HAP-1 (cell line): ENCODE results near the gene SGPL1.

Experiments used
- DNase-seq, 2 experiments: peaks; one replicate each; pipeline ENCODE4 v3.0.0-alpha.2; 2016 to 2020; ENCODE audit warnings: low spot score in 2 of 2
- H3K27me3 ChIP-seq: fragments of 250-450 bp; sonication (Bioruptor Pico); 2 replicates; pipeline ENCODE4 v1.5.1; 2020; ENCODE audit warnings: low read depth, mild to moderate bottlenecking, moderate library complexity
- H3K36me3 ChIP-seq: fragments of 250-450 bp; sonication (Bioruptor Pico); replicated peaks from 2 replicates; pipeline ENCODE4 v1.5.1; 2020; ENCODE audit warnings: mild to moderate bottlenecking
- H3K4me1 ChIP-seq: fragments of 250-450 bp; sonication (Bioruptor Pico); 2 replicates; pipeline ENCODE4 v1.5.1; 2020; ENCODE audit warnings: mild to moderate bottlenecking
- H3K4me3 ChIP-seq: fragments of 250-450 bp; sonication (Bioruptor Pico); 2 replicates; pipeline ENCODE4 v1.5.1; 2020; ENCODE audit warnings: mild to moderate bottlenecking, moderate library complexity
- H3K9me3 ChIP-seq: fragments of 250-450 bp; sonication (Bioruptor Pico); 2 replicates; pipeline ENCODE4 v1.5.1; 2020; ENCODE audit warnings: mild to moderate bottlenecking, moderate library complexity
- in situ Hi-C: fragments of 300-500 bp; cut with MboI; formaldehyde crosslinking; loops from 3 replicates; pipeline ENCODE4 v1.14.3; 2020; ENCODE audit warnings: low sequenced_read_pairs, inconsistent platforms, mixed read lengths

Gene SGPL1

DNA sequence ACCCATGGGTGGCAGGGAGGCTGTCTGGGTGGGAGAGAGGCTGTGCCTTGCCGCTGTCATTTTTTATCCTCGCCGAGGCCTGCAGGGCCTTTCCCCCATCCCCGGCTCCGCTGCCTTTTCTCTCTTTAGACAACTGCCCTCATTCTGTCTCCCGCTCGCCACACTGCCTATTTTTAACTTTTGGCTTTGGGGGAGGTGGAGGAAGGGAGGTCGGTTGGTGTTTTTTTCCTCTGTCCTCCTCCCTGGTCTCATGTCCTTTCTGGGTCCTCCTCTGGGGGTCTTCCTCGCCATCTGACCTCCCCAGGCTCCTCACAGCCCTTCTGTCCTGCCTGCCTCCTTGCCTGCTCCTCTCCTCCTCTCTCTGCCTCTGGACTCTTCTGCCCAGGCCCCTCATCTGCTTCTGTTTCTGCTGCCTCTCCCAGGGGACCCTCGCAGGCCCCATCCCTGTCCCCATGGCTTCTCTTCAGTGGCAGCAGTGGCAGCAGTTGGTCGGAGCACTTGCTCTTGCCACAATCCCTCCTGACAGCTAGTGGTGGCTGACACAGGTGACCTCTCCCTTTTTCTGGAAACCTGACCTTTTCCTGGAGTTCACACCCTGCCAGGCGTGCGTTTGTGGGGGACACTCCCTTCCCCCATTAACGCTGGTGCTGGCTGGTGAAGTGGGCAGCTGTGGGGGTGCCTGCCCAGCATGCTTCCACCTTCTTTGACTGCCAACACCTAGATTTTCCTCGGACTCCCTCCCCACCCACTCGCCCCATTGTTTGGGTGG lies 92.1 kb downstream of the SGPL1 start:
- Histone ChIP-seq H3K4me3 (no peak overlapping the region), H3K27me3 (no peaks in the 10 kb centered on the region), H3K4me1 (no peaks in the 10 kb centered on the region), H3K9me3 (no peaks in the 10 kb centered on the region), H3K36me3 (no peaks in the 10 kb centered on the region)
- in situ Hi-C loops: no loop called here
- DNase-seq: no peak

DNA sequence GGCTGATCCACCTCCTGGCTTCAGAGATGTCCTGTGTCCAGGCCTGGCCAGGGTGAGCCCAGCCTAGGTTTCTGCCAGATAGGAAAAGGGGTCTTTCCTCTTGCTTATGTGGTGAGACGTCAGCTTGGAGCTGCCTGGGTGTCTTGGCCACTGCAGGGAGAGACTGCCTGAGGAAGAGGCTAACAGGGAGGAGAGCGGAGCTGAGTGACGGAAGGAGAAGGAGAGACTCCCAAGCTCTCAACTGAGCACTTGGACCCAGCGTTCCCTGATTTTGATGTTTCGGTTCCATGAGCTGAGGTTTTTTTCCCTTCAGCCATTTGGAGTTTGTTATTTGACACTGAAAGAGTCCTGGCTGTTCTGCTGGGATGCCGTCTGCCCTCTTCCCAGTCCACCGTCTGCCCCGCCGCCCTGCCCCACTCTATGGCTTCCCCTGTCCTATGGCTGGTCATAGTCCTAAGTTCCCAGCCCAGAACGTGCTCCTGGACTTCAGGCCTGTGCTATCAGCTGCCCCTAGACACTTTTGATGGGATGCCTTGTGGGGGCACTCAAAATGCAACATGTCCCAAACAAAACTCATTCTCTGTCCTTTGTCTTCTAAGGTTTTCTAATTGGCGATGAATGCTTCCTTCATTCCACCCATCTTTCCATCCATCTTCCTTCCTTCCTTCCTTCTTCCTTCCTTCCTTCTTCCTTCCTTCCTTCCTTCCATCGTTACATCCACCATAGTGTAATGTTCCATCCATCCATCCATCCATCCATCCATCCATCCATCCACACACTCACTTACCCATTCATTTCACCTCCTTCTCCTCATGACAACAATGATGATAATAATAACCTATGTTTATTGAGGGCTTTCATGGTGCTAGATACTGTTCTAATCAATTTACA lies 92.9 kb downstream of the SGPL1 start:
- Histone ChIP-seq H3K36me3 (no peaks in the 10 kb centered on the region), H3K4me1 (no peaks in the 10 kb centered on the region), H3K4me3 (no peak overlapping the region), H3K9me3 (no peaks in the 10 kb centered on the region), H3K27me3 (no peaks in the 10 kb centered on the region)
- in situ Hi-C loops: no loop called here
- DNase-seq: no peak

DNA sequence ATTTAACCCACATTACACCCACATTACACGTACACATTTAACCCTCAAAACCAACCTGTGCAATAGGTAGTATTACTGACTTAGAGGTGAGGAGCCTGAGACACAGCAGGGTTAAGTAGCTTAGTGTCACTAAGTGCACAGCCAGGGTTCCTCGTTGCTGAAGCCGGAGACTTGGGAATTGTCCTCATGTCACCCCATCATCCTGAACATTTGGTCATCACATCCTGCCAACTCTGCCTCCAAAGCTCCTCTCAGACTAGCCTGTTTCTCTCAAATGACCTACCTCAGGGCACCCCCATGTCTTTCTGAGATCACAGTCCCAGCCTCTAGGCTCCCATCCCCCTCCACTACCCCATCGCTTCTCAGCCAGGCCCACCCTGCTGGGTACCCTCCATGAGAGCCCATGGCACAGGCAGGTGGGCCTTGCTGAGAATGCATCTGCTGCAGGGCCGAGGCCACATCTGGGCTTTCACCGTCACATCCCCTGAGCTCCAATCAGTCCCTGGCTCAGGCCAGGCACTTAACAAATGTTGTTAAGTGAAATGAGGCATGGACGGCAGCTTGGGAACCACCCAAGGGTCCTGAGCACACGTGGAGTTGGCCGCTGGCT lies 93.7 kb downstream of the SGPL1 start:
- DNase-seq: no peak
- Histone ChIP-seq H3K27me3 (no peaks in the 10 kb centered on the region), H3K9me3 (no peaks in the 10 kb centered on the region), H3K36me3 (no peaks in the 10 kb centered on the region), H3K4me3 (no peak overlapping the region), H3K4me1 (no peaks in the 10 kb centered on the region)
- in situ Hi-C loops: no loop called here

- H3K27me3 ChIP-seq: no peaks in the 10 kb centered on the region
- no peaks in the 10 kb centered on the region for H3K36me3 ChIP-seq
- in situ Hi-C loops: no loop called here
- no peaks in the 10 kb centered on the region for H3K4me1 ChIP-seq
- no peaks in the 10 kb centered on the region for H3K9me3 ChIP-seq
- H3K4me3 ChIP-seq: no peak overlapping the region
- DNase-seq: no peak
Observed at GRCh38 chr10:70910486-70911341, 95.0 kb downstream of the SGPL1 start.

DNA sequence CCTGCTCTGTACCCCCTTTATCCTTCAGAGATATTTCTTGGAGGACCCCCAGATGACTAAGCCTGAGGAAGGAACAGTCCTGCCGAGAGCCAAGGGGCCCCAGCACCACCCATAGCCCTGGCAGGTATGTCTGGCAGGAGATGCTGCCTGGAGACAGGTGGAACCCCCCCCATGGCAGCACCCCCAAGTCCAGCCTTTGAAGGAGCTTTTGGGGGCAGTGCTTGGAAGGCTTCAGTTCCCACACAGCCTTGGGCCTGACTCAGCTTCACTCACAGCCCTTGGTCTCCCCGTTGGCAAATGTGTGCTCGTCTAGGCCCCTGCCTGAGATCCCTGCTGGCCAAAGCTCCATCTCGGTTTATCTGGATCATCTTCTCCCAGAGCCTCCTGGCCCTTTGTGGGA lies 95.6 kb downstream of the SGPL1 start:
- in situ Hi-C loops: no loop called here
- Histone ChIP-seq H3K27me3 (peaks cover 3% of the 10 kb centered on the region), H3K4me1 (no peaks in the 10 kb centered on the region), H3K36me3 (no peaks in the 10 kb centered on the region), H3K9me3 (no peaks in the 10 kb centered on the region), H3K4me3 (no peak overlapping the region)
- no peak for DNase-seq

DNA sequence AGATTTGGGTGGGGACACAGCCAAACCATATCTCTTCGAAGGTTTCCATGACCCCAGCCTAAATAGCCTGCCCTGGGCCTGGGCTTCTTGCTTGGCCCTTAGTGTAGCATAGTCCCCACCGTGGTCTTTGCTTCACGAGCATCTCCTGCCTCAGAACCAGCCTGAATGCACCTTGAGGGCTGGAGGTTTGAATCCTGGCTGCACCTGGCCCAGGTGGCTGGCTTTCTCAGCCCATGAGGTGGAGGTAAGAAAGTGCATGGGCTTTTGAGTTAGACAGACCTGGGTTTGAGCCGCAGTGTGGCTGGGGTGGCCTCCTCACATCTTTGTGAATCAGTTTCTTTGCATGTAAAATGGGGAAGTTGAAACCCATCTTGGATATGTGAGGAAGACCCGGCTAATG lies 96.8 kb downstream of the SGPL1 start:
- Histone ChIP-seq H3K27me3 (peaks cover 6% of the 10 kb centered on the region), H3K4me3 (no peak overlapping the region), H3K36me3 (no peaks in the 10 kb centered on the region), H3K9me3 (no peaks in the 10 kb centered on the region), H3K4me1 (no peaks in the 10 kb centered on the region)
- no peak for DNase-seq
- in situ Hi-C loops: no loop called here

GRCh38 chr10:70913191-70913892 lies 97.6 kb downstream of the SGPL1 start:
- DNase-seq: no peak
- H3K4me1 ChIP-seq: no peaks in the 10 kb centered on the region
- no peaks in the 10 kb centered on the region for H3K36me3 ChIP-seq
- H3K27me3 ChIP-seq: peaks cover 10% of the 10 kb centered on the region
- H3K4me3 ChIP-seq: no peak overlapping the region
- H3K9me3 ChIP-seq: no peaks in the 10 kb centered on the region
- in situ Hi-C loops: no loop called here

DNA sequence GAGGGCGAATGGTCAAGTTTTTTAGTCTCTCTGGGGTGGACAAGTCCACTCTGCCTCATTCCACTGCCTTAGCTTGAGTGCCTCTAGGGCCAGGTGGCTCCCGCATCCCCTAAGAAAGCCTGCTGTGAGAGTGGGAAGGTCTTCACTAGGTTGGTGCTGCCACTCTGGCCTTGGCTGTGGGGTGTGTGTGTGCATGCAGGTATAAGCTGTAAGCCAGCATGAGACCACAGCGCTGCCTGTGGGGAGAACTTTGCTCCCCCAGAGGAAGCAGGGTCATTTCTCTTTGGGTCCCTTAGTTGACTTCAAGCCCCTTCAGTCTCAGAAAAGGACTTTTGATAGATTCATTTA lies 98.1 kb downstream of the SGPL1 start:
- in situ Hi-C loops: no loop called here
- Histone ChIP-seq H3K4me1 (no peaks in the 10 kb centered on the region), H3K9me3 (no peaks in the 10 kb centered on the region), H3K36me3 (no peaks in the 10 kb centered on the region), H3K27me3 (peaks cover 10% of the 10 kb centered on the region), H3K4me3 (no peak overlapping the region)
- DNase-seq: no peak

DNA sequence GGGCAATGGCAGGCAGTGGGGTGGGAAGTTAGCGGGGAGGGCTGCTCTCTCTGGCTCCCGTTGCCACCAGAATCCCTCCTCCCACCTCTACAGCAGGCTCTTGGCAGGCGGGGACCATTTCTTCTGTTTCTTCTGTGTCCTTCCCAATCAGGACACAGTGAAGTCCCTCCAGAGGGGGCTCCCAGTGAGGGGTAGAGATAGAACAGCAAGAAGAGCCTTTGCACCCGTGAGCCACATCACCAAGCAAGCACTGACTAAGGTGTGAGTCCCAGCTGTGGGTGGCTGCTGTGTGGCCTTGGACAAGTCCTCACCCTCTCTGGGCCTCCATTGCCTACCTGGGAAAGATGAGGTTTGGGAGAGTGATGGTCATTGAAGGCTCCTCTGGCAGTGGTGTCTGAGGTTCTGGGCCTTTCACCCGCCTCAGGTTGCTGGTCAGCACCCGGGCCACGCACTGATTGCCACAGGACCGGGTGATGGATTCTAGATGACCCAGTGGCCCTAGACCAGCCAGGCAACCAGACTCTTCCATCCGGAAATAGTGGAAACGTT lies 98.6 kb downstream of the SGPL1 start:
- no peaks in the 10 kb centered on the region for H3K9me3 ChIP-seq
- DNase-seq: no peak
- no peak overlapping the region for H3K4me3 ChIP-seq
- in situ Hi-C loops: no loop called here
- H3K27me3 ChIP-seq: peaks cover 10% of the 10 kb centered on the region
- no peaks in the 10 kb centered on the region for H3K4me1 ChIP-seq
- no peaks in the 10 kb centered on the region for H3K36me3 ChIP-seq

DNA sequence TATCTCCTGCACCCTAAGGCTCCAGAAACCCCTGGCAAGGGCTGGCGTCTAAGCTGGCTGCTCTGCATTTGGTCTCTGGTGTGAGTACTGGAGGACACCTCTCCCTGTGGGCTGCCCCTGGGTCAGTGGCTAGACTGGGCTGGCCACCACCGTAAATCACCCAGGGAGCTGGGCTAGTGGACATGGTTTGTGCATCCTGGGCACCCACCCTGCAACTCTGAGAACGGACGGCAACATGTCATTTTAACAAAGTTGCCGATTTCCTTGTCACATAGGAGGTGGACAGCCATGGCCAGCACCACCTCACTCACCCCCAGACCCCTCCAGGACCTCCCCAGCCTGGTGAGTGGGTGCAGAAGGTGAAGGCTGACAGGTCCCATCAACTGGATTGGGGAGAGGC lies 99.5 kb downstream of the SGPL1 start:
- in situ Hi-C loops: no loop called here
- H3K36me3 ChIP-seq: no peaks in the 10 kb centered on the region

GRCh38 chr10:70915806-70916205 lies 100.1 kb downstream of the SGPL1 start:
- H3K4me1 ChIP-seq: no peaks in the 10 kb centered on the region
- no peak for DNase-seq
- peaks cover 10% of the 10 kb centered on the region for H3K27me3 ChIP-seq
- no peak overlapping the region for H3K4me3 ChIP-seq
- in situ Hi-C loops: no loop called here
- no peaks in the 10 kb centered on the region for H3K36me3 ChIP-seq
- no peaks in the 10 kb centered on the region for H3K9me3 ChIP-seq

More for the DNA sequence above, 99.5 kb downstream of the SGPL1 start:
- H3K4me3 ChIP-seq: no peak overlapping the region
- no peak for DNase-seq
- H3K9me3 ChIP-seq: no peaks in the 10 kb centered on the region
- peaks cover 10% of the 10 kb centered on the region for H3K27me3 ChIP-seq
- no peaks in the 10 kb centered on the region for H3K4me1 ChIP-seq

GRCh38 chr10:70916241-70916640 lies 100.5 kb downstream of the SGPL1 start:
- in situ Hi-C loops: no loop called here
- Histone ChIP-seq H3K27me3 (peaks cover 14% of the 10 kb centered on the region), H3K4me3 (no peak overlapping the region), H3K36me3 (no peaks in the 10 kb centered on the region), H3K4me1 (no peaks in the 10 kb centered on the region), H3K9me3 (no peaks in the 10 kb centered on the region)
- DNase-seq: no peak

- no peak for DNase-seq
- Histone ChIP-seq H3K9me3 (no peaks in the 10 kb centered on the region), H3K36me3 (no peaks in the 10 kb centered on the region), H3K4me1 (no peaks in the 10 kb centered on the region), H3K4me3 (no peak overlapping the region), H3K27me3 (peaks cover 19% of the 10 kb centered on the region)
- in situ Hi-C loops: no loop called here
Observed at GRCh38 chr10:70917226-70917625, 101.5 kb downstream of the SGPL1 start.
